ENCODE data around the gene PCDHGA1.
A peak's percentile ranks its signal among the peaks of the same experiment; 100 is the strongest.
"Not testable (repeated sequence)": the region's sequence is repeated elsewhere in the genome, so short reads cannot be mapped to it uniquely, and the experiment has no call there.

Gene PCDHGA1

DNA sequence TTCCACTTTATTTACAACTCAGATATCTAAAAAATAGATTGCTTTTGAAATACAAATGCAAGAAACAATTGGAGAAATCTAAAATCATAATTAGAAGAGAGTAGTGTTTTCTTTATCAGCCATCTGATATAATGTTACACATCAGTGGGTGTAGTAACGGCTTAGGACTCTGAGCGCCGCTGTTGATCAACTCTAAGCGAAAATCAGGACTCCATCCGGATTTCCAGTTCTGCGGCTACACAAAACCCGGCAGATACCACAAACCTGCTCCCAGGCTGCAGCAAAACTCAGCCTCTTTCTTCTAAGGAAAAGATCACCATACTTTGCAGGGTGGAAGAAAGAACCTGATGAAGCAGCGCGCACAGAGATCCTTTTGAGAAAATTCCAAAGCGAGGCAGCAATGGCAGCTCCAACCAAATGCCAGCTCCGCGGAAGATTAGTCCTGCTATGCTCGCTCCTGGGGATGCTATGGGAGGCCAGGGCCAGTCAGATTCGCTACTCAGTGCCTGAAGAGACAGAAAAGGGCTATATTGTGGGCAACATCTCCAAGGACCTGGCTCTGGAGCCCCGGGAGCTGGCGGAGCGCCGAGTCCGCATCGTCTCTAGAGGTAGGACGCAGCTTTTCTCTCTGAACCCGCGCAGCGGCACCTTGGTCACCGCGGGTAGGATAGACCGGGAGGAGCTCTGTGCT is 72.4 kb downstream of the PCDHGA1 start, which contains the start of gene PCDHGA9:
PCDHGA9 (plus strand) TSS at position 226 of the 691 bp plus-strand sequence; CDS start at position 401, 175 bp downstream.
- POLR2A ChIA-PET: no interaction called here
- CTCF ChIA-PET: interaction anchor here (1.4 to 1.5 kb wide), 3 partner anchors 15 to 165 kb away, joined by 3 to 6 read pairs (median 3); partner anchors contain the start of gene PCDHGB7
- TF ChIP-seq, protein P1, sequence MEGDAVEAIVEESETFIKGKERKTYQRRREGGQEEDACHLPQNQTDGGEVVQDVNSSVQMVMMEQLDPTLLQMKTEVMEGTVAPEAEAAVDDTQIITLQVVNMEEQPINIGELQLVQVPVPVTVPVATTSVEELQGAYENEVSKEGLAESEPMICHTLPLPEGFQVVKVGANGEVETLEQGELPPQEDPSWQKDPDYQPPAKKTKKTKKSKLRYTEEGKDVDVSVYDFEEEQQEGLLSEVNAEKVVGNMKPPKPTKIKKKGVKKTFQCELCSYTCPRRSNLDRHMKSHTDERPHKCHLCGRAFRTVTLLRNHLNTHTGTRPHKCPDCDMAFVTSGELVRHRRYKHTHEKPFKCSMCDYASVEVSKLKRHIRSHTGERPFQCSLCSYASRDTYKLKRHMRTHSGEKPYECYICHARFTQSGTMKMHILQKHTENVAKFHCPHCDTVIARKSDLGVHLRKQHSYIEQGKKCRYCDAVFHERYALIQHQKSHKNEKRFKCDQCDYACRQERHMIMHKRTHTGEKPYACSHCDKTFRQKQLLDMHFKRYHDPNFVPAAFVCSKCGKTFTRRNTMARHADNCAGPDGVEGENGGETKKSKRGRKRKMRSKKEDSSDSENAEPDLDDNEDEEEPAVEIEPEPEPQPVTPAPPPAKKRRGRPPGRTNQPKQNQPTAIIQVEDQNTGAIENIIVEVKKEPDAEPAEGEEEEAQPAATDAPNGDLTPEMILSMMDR (IDR thresholded peaks at IDR 0.05; ENCODE audit: control extremely low read depth, extremely low read depth, low read depth, missing control alignments): peak; percentile 15
- DNase-seq (ENCODE audit: extremely low spot score): no peak

DNA sequence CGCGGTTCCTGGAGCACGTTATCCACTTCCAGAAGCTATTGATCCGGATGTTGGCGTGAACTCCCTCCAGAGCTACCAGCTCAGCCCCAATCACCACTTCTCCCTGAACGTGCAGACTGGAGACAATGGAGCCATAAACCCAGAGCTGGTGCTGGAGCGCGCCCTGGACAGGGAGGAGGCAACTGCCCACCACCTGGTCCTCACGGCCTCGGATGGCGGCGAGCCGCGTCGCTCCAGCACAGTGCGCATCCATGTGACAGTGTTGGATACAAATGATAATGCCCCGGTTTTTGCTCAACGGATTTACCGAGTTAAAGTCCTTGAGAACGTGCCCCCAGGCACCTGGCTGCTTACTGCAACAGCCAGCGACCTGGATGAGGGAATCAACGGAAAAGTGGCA is 73.1 kb downstream of the PCDHGA1 start:
- TF ChIP-seq, protein P1 (IDR thresholded peaks at IDR 0.05; ENCODE audit: control extremely low read depth, extremely low read depth, low read depth, missing control alignments): no peak
- CTCF ChIA-PET: interaction anchor here (1.4 to 1.5 kb wide), 3 partner anchors 14 to 164 kb away, joined by 3 to 6 read pairs (median 3); partner anchors contain the start of gene PCDHGB7
- DNase-seq (ENCODE audit: extremely low spot score): no peak
- POLR2A ChIA-PET: no interaction called here

DNA sequence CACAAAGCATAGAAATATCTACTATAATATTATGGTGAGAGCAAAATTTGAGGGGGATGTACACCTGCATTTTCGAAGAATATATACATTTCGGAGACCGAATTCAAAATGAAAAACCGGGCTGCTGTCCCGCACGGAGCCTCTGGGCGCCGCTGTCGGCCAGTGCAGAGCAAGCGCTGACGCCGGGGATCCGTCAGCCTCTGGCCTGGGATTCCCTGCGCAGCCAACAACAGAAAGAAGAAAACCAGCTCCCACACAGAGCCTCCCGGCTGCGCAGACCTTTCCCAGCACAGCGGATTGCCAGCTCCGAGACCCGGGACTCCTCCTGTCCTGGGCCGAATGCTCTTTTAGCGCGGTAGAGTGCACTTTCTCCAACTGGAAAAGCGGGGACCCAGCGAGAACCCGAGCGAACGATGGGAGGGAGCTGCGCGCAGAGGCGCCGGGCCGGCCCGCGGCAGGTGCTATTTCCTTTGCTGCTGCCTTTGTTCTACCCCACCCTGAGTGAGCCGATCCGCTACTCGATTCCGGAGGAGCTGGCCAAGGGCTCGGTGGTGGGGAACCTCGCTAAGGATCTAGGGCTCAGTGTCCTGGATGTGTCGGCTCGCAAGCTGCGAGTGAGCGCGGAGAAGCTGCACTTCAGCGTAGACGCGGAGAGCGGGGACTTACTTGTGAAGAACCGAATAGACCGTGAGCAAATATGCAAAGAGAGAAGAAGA is 77.6 kb downstream of the PCDHGA1 start, which contains the start of gene PCDHGB6:
PCDHGB6 (plus strand) TSS at position 232 of the 716 bp plus-strand sequence; CDS start at position 414, 182 bp downstream.
- peak; percentile 57 for DNase-seq (ENCODE audit: extremely low spot score)
- TF ChIP-seq, protein P1 (IDR thresholded peaks at IDR 0.05; ENCODE audit: control extremely low read depth, extremely low read depth, low read depth, missing control alignments): peak; percentile 55
- POLR2A ChIA-PET: not testable (repeated sequence)
- CTCF ChIA-PET: interaction anchor here (0.6 to 4.2 kb wide), 21 partner anchors 10 to 553 kb away, joined by 3 to 42 read pairs (median 4); partner anchors contain the start of genes PCDHGA1, PCDHGA11, PCDHGB2 and PCDHGB5

DNA sequence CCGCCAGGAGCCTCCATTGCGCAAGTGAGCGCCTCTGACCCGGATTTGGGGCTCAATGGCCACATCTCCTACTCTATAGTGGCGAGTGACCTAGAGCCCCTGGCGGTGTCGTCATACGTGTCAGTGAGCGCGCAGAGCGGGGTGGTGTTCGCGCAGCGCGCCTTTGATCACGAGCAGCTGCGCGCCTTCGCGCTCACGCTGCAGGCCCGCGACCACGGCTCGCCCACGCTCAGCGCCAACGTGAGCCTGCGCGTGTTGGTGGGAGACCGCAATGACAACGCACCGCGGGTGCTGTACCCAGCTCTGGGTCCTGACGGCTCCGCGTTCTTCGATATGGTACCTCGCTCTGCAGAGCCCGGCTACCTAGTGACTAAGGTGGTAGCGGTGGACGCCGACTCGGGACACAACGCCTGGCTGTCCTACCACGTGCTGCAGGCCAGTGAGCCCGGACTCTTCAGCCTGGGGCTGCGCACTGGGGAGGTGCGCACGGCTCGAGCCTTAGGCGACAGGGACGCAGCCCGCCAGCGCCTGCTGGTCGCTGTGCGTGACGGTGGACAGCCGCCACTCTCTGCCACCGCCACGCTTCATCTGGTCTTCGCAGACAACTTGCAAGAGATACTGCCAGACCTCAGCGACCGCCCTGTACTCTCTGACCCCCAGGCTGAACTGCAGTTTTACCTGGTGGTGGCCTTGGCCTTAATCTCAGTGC is 79.4 kb downstream of the PCDHGA1 start:
- TF ChIP-seq, protein P1 (IDR thresholded peaks at IDR 0.05; ENCODE audit: control extremely low read depth, extremely low read depth, low read depth, missing control alignments): no peak
- ChIA-PET CTCF (interaction anchor here (1.0 to 2.6 kb wide), 3 partner anchors 11 to 148 kb away, joined by 3 to 8 read pairs (median 4); partner anchors contain the start of gene PCDHGA11), POLR2A (no interaction called here)
- DNase-seq (ENCODE audit: extremely low spot score): no peak

DNA sequence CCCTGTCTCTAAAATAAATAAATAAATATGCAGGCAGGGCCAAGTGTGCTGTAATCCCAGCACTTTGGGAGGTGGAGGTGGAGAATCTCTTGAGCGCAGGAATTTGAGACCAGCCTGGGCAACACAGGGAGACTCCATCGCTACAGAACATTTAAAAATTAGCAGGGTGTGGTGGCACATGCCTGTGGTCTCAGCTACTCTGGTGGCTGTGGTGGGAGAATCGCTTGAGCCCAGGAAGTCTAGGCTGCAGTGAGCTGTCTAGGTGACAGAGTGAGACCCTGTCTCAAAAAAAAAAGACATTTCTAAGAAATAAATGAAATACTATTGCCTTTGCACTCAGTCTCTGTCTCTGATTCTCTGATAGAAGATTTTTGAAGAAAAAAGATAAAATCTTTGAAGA is 81.3 kb downstream of the PCDHGA1 start:
- DNase-seq (ENCODE audit: extremely low spot score): no peak
- POLR2A ChIA-PET: no interaction called here
- CTCF ChIA-PET: interaction anchor here (1.2 to 12.7 kb wide), 7 partner anchors 10 to 152 kb away, joined by 3 to 180 read pairs (median 53); partner anchors contain the start of genes PCDHGA1, PCDHGA11 and PCDHGB5
- TF ChIP-seq, protein P1 (IDR thresholded peaks at IDR 0.05; ENCODE audit: control extremely low read depth, extremely low read depth, low read depth, missing control alignments): no peak

Measured in GM10248 (cell line).